ENCODE measurements around the gene ANO10.
"Not testable (repeated sequence)": the region's sequence is repeated elsewhere in the genome, so short reads cannot be mapped to it uniquely, and the experiment has no call there.

The ANO10 gene

GRCh38 chr3:43608751-43609150 is 13.1 kb downstream of the ANO10 start:
- no peaks in the 10 kb centered on the region for H3K36me3 ChIP-seq (ENCODE audit: insufficient read depth, low read length)
- no peaks in the 10 kb centered on the region for H4K20me1 ChIP-seq (ENCODE audit: insufficient read depth, low read length)
- no peak overlapping the region for H3K4me3 ChIP-seq (ENCODE audit: low read depth, low read length, poor library complexity, severe bottlenecking)
- no peak overlapping the region for H3K4me2 ChIP-seq (ENCODE audit: low read length)
- H2AFZ ChIP-seq (ENCODE audit: low read length), result no peak overlapping the region
- H3F3A ChIP-seq (ENCODE audit: insufficient read depth, low read length), result no peaks in the 10 kb centered on the region
- H3K27ac ChIP-seq (ENCODE audit: low read depth, low read length, poor library complexity, severe bottlenecking), result no peak overlapping the region
- H3K9me2 ChIP-seq (ENCODE audit: low read depth, low read length), result no peaks in the 10 kb centered on the region
- H3K4me1 ChIP-seq (ENCODE audit: insufficient read depth, low read length, severe bottlenecking), result no peaks in the 10 kb centered on the region
- no peak overlapping the region for H3K9ac ChIP-seq (ENCODE audit: low read length)
- no peaks in the 10 kb centered on the region for H3K9me3 ChIP-seq (ENCODE audit: low read length)
- TF ChIP-seq, protein P1, sequence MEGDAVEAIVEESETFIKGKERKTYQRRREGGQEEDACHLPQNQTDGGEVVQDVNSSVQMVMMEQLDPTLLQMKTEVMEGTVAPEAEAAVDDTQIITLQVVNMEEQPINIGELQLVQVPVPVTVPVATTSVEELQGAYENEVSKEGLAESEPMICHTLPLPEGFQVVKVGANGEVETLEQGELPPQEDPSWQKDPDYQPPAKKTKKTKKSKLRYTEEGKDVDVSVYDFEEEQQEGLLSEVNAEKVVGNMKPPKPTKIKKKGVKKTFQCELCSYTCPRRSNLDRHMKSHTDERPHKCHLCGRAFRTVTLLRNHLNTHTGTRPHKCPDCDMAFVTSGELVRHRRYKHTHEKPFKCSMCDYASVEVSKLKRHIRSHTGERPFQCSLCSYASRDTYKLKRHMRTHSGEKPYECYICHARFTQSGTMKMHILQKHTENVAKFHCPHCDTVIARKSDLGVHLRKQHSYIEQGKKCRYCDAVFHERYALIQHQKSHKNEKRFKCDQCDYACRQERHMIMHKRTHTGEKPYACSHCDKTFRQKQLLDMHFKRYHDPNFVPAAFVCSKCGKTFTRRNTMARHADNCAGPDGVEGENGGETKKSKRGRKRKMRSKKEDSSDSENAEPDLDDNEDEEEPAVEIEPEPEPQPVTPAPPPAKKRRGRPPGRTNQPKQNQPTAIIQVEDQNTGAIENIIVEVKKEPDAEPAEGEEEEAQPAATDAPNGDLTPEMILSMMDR (IDR thresholded peaks at IDR 0.05; ENCODE audit: low read length), result no peak
- no peak for TF ChIP-seq EZH2 (IDR thresholded peaks at IDR 0.05; ENCODE audit: borderline replicate concordance, low read length)
- no peaks in the 10 kb centered on the region for H3K27me3 ChIP-seq (ENCODE audit: insufficient read depth, low read length)
- H3K79me2 ChIP-seq (ENCODE audit: insufficient read depth, low read length), result no peaks in the 10 kb centered on the region

- no peaks in the 10 kb centered on the region for H3K36me3 ChIP-seq (ENCODE audit: insufficient read depth, low read length)
- H3K9me2 ChIP-seq (ENCODE audit: low read depth, low read length), result no peaks in the 10 kb centered on the region
- TF ChIP-seq, protein P1 (IDR thresholded peaks at IDR 0.05; ENCODE audit: low read length), result no peak
- no peak for TF ChIP-seq EZH2 (IDR thresholded peaks at IDR 0.05; ENCODE audit: borderline replicate concordance, low read length)
- H3K27me3 ChIP-seq (ENCODE audit: insufficient read depth, low read length), result no peaks in the 10 kb centered on the region
- no peaks in the 10 kb centered on the region for H3K79me2 ChIP-seq (ENCODE audit: insufficient read depth, low read length)
- no peaks in the 10 kb centered on the region for H4K20me1 ChIP-seq (ENCODE audit: insufficient read depth, low read length)
- H2AFZ ChIP-seq (ENCODE audit: low read length), result no peak overlapping the region
- no peak overlapping the region for H3K4me3 ChIP-seq (ENCODE audit: low read depth, low read length, poor library complexity, severe bottlenecking)
- H3K9me3 ChIP-seq (ENCODE audit: low read length), result no peaks in the 10 kb centered on the region
- no peak overlapping the region for H3K9ac ChIP-seq (ENCODE audit: low read length)
- H3K27ac ChIP-seq (ENCODE audit: low read depth, low read length, poor library complexity, severe bottlenecking), result no peak overlapping the region
- H3F3A ChIP-seq (ENCODE audit: insufficient read depth, low read length), result no peaks in the 10 kb centered on the region
- no peak overlapping the region for H3K4me2 ChIP-seq (ENCODE audit: low read length)
- H3K4me1 ChIP-seq (ENCODE audit: insufficient read depth, low read length, severe bottlenecking), result no peaks in the 10 kb centered on the region
These were observed 15.5 kb downstream of the ANO10 start for GRCh38 chr3:43606284-43606683.

DNA sequence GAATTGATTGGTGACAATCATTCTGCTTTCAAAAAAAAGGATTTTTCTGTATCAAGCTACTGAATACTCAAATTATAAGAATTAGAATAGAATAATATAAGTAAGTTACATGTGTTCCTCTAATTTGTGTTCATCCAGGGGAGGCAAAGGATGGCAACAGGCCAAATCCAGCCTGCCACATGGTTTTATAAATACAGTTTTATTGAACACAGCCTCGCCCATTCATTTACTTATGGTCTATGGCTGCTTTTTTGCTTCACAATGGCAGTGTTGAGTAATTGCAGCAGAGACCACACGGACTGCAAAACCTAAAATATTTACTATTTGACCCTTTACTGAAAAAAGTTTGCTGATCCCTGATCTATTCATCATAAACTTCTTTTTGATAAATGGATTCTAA is 21.9 kb downstream of the ANO10 start:
- not testable (repeated sequence) for H3F3A ChIP-seq (ENCODE audit: insufficient read depth, low read length); H3K9me2 ChIP-seq (ENCODE audit: low read depth, low read length); H3K9me3 ChIP-seq (ENCODE audit: low read length); H3K4me1 ChIP-seq (ENCODE audit: insufficient read depth, low read length, severe bottlenecking); H3K79me2 ChIP-seq (ENCODE audit: insufficient read depth, low read length); H3K27ac ChIP-seq (ENCODE audit: low read depth, low read length, poor library complexity, severe bottlenecking); H3K4me2 ChIP-seq (ENCODE audit: low read length); H3K4me3 ChIP-seq (ENCODE audit: low read depth, low read length, poor library complexity, severe bottlenecking); H3K27me3 ChIP-seq (ENCODE audit: insufficient read depth, low read length); H2AFZ ChIP-seq (ENCODE audit: low read length); H4K20me1 ChIP-seq (ENCODE audit: insufficient read depth, low read length); H3K9ac ChIP-seq (ENCODE audit: low read length); H3K36me3 ChIP-seq (ENCODE audit: insufficient read depth, low read length)

GRCh38 chr3:43597961-43598360 is 23.9 kb downstream of the ANO10 start:
- no peaks in the 10 kb centered on the region for H3F3A ChIP-seq (ENCODE audit: insufficient read depth, low read length)
- no peak overlapping the region for H3K4me3 ChIP-seq (ENCODE audit: low read depth, low read length, poor library complexity, severe bottlenecking)
- no peaks in the 10 kb centered on the region for H3K36me3 ChIP-seq (ENCODE audit: insufficient read depth, low read length)
- H3K9me2 ChIP-seq (ENCODE audit: low read depth, low read length), result no peaks in the 10 kb centered on the region
- no peaks in the 10 kb centered on the region for H3K79me2 ChIP-seq (ENCODE audit: insufficient read depth, low read length)
- no peak overlapping the region for H3K4me2 ChIP-seq (ENCODE audit: low read length)
- no peak overlapping the region for H2AFZ ChIP-seq (ENCODE audit: low read length)
- no peaks in the 10 kb centered on the region for H3K4me1 ChIP-seq (ENCODE audit: insufficient read depth, low read length, severe bottlenecking)
- H3K9me3 ChIP-seq (ENCODE audit: low read length), result no peaks in the 10 kb centered on the region
- H3K27me3 ChIP-seq (ENCODE audit: insufficient read depth, low read length), result no peaks in the 10 kb centered on the region
- no peak overlapping the region for H3K9ac ChIP-seq (ENCODE audit: low read length)
- H4K20me1 ChIP-seq (ENCODE audit: insufficient read depth, low read length), result no peaks in the 10 kb centered on the region
- TF ChIP-seq, protein P1 (IDR thresholded peaks at IDR 0.05; ENCODE audit: low read length), result no peak
- no peak for TF ChIP-seq EZH2 (IDR thresholded peaks at IDR 0.05; ENCODE audit: borderline replicate concordance, low read length)
- H3K27ac ChIP-seq (ENCODE audit: low read depth, low read length, poor library complexity, severe bottlenecking), result no peak overlapping the region

- H3K9ac ChIP-seq (ENCODE audit: low read length); H3K9me2 ChIP-seq (ENCODE audit: low read depth, low read length); H4K20me1 ChIP-seq (ENCODE audit: insufficient read depth, low read length): not testable (repeated sequence)
These were observed 25.6 kb downstream of the ANO10 start for GRCh38 chr3:43596178-43596577.

GRCh38 chr3:43595280-43595679 is 26.5 kb downstream of the ANO10 start:
- not testable (repeated sequence) for H3K4me2 ChIP-seq (ENCODE audit: low read length); H3K27me3 ChIP-seq (ENCODE audit: insufficient read depth, low read length); H3F3A ChIP-seq (ENCODE audit: insufficient read depth, low read length); H3K9me2 ChIP-seq (ENCODE audit: low read depth, low read length); H3K4me1 ChIP-seq (ENCODE audit: insufficient read depth, low read length, severe bottlenecking); H3K79me2 ChIP-seq (ENCODE audit: insufficient read depth, low read length); H3K4me3 ChIP-seq (ENCODE audit: low read depth, low read length, poor library complexity, severe bottlenecking); H4K20me1 ChIP-seq (ENCODE audit: insufficient read depth, low read length); H3K9me3 ChIP-seq (ENCODE audit: low read length); H3K36me3 ChIP-seq (ENCODE audit: insufficient read depth, low read length); H2AFZ ChIP-seq (ENCODE audit: low read length); H3K9ac ChIP-seq (ENCODE audit: low read length); H3K27ac ChIP-seq (ENCODE audit: low read depth, low read length, poor library complexity, severe bottlenecking)

More at GRCh38 chr3:43596178-43596577, 25.6 kb downstream of the ANO10 start:
- H3K79me2 ChIP-seq (ENCODE audit: insufficient read depth, low read length); H3F3A ChIP-seq (ENCODE audit: insufficient read depth, low read length); H3K27ac ChIP-seq (ENCODE audit: low read depth, low read length, poor library complexity, severe bottlenecking); H3K27me3 ChIP-seq (ENCODE audit: insufficient read depth, low read length); H3K36me3 ChIP-seq (ENCODE audit: insufficient read depth, low read length); H3K4me3 ChIP-seq (ENCODE audit: low read depth, low read length, poor library complexity, severe bottlenecking); H2AFZ ChIP-seq (ENCODE audit: low read length); H3K9me3 ChIP-seq (ENCODE audit: low read length); H3K4me2 ChIP-seq (ENCODE audit: low read length); H3K4me1 ChIP-seq (ENCODE audit: insufficient read depth, low read length, severe bottlenecking): not testable (repeated sequence)

Data from OCI-LY1 (cell line).